Measurements from ENCODE around the gene GPR107.

GRCh38 chr9:130147910-130148309 lies 94.2 kb downstream of the GPR107 start:
- TF ChIP-seq POLR2AphosphoS5 (IDR thresholded peaks at IDR 0.05; ENCODE audit: borderline replicate concordance, low read depth, low read length) (no peak), EZH2 (IDR thresholded peaks at IDR 0.05) (no peak), FOXP2 (optimal IDR thresholded peaks at IDR 0.05; ENCODE audit: control extremely low read depth, extremely low read length, insufficient read depth) (no peak)
